Posterior vena cava (tissue), 2 donors: ENCODE results near the gene PVALB. TPM values are rescaled to one million over a fixed set of nuclear protein-coding genes. Genes with fewer than 3 reads are reported as not detected.

Experiments used
- DNase-seq: peaks from one replicate; pipeline ENCODE4 v3.0.0-alpha.2; 2020; ENCODE audit warnings: low spot score
- intact Hi-C, 2 donors: fragments of 100-400 bp; cut with DNase I; formaldehyde crosslinking; loops; one replicate each; pipeline versions ENCODE4 v1.14.1 to v1.14.2; 2022 to 2023
- long read RNA-seq, 2 donors: library from polyadenylated mRNA; unstranded; transcript quantifications; one replicate each; pipeline ENCODE4 v2.0.0, GENCODE V29; 2020 to 2021
- total RNA-seq, 2 donors: library from RNA; stranded (reverse); fragmentation: NEBNext Ultra II Directional; extraction: Animal tissue kit (Norgen Biotek cat#: 25700); gene quantifications; one replicate each; pipeline ENCODE4 v1.2.1, GENCODE V29; 2021
- donor health status: DM: yes; HTN: yes; CAD: no.
- donor health status: DM: yes; HTN: yes; CAD: no.

Gene PVALB, protein sequence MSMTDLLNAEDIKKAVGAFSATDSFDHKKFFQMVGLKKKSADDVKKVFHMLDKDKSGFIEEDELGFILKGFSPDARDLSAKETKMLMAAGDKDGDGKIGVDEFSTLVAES
- total RNA-seq = not detected
- long read RNA-seq, donor 1 = 0 reads
- long read RNA-seq, donor 2 = 0 reads

- intact Hi-C loops = no loop called here
- DNase-seq = no peak
Observed at GRCh38 chr22:36816636-36817524, at the start of gene PVALB. TSS of gene PVALB (minus strand) at chr22:36817035. CDS start at chr22:36817005, 30 bp downstream.

- DNase-seq = no peak
- intact Hi-C loops = no loop called here
Observed at GRCh38 chr22:36865346-36865745, 48.5 kb upstream of the PVALB start.

DNA sequence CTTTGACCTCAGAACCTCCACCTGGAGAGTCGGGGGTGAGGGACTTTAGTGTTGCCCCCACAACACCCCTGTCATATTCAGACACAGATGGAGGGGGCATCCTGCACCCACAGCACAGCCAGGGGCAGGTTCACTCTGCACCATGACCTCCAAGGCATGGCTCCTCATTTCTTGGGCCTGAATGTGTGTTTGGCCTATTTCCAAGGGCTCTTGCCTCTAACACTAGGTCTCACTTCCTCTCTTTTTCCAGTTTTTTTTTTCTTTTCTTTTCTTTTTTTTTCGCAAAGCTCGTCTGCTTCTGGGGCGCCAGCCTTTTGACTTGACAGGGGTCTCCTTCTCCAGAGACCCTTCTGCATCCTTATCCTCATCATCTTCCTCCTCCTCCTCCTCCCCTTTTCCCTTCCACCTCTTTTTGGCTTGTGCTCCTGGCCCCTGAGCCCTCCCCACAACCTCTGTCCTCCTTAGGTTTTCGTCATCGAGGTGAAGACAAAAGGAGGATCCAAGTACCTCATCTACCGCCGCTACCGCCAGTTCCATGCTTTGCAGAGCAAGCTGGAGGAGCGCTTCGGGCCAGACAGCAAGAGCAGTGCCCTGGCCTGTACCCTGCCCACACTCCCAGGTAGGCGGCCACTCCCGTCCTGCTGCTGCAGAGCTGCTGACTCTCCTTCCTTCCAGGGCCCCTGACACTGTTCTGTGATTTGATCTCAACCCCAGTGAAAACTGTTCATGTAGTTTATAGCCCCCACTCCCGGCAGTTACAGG is 47.8 kb upstream of the PVALB start:
- DNase-seq = no peak
- intact Hi-C loops = no loop called here

DNA sequence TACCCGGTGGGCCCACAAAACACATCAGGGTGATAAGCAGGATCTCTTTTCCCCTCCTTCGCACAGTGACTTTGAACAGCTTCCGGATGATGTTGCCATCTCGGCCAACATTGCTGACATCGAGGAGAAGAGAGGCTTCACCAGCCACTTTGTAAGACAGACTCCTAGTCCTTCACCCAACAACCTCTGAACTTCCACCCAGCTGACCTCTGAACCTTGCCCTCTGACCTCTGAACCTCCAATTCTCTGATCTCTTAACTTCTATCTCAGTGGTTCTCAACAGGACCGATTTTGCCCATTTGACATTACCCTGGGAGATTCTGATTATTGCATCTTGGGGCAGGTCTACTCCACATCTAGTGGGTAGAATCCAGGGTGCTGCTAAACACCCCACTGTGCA is 47.1 kb upstream of the PVALB start:
- intact Hi-C loops = no loop called here
- no peak for DNase-seq

GRCh38 chr22:36863281-36863680 is 46.4 kb upstream of the PVALB start:
- no peak for DNase-seq
- intact Hi-C loops = no loop called here

DNA sequence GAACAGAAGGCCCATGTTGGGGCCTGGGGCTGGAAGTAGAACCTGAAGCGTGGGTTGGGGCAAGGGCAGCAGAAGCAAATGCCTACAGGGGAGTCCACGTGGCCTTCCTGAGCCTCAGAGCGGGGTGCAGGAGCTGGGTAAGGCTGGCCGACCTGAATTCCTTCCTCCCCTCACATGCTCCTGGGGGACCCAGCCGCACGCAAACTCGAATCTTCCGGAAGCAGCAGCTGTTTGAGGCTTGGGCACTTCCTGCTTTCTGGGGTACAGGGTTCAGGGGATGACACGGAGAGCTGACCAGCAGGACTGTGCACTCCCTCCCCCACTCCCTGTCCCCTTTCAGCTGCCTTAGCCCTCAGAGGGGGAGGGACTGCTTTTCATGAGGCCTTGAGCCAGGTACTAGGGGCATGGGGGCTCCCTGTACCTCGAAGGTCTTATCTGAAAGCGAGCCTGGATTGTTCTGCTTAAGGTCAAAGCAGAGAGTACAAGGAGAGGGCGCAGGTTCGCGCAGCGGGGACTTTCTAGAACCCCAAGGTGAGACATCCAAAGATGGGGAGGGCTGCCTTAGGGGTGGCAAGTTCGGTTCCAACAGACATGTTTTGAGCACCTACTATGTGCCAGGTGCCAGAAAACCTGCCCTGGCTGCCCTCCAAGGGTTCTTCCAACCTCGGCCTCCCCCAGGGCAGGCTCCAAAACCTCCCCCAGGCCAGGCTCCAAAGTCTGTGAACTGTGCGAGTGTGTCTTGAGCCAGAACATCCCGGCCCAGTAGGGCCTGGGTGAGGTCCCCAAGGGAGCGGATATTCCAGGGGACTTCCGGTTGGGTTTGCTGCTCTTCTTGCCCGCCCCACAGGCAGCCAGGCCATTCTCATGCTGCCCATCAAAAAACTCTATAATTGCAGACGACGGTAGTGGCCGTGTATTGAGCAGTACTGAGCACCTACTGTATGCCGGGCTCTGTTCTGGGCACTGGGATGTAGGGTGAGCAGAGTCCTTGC is 45.7 kb upstream of the PVALB start:
- intact Hi-C loops = no loop called here
- DNase-seq = peak; percentile 86

DNA sequence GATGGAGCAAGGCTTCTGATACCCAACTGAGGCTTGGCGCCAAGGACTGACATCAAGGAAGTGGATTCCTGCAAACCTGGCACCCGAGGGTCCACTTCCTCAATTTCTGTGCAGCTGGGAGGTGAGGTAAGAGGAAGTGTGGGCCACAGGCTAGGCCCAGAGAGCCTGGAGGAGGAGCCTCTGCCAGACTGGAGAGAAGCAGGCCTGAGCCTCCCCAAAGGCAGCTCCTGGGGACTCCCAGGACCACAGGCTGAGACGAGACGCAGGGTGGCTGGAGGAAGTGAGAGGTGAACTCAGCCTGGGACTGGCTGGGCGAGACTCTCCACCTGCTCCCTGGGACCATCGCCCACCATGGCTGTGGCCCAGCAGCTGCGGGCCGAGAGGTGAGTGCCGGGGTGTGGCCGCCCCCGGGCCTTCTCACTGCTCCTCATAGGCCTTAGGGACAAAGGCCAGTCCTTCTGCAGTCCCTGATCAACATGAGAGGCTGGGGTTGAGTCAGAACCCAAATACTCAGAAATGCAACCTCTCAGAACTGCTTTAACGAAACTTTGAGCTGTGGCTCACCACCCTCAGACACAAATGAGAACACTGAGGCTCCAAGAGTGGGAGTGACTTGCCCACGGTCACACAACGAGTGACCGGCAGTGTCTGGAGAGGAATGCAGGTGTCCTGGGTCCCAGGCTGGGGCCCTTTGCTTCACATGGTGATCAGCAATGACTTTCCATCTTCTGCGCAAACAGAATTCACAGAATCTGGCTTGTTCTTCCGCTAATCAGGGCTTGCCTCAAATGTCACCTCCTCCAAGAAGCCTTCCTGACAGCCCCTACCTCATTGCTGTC is 44.2 kb upstream of the PVALB start, which contains the start of gene NCF4:
Gene NCF4, plus strand, starts transcription at position 186 of the 839 bp plus-strand sequence. Its CDS starts 166 bp downstream, at position 352.
- intact Hi-C loops = no loop called here
- peak; percentile 92 for DNase-seq

DNA sequence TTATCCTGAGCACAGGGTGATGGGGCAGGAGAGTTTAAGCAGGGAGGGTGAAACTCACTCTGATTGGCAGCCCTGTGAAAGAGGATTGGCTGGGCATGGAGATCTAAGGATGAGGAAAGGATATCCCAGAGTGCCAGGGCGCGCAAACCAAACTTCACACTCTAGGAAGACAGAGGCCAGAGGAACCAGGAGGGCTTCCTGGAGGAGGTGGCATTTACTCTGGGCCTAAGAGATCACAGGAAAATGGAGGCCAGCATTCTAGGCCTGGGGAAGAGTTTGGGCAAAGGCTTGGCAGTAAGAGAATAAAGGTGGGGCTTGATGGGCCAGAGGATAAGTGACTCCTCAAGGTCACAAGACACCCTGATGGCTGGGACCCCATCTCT is 43.6 kb upstream of the PVALB start:
- intact Hi-C loops = no loop called here
- no peak for DNase-seq

- intact Hi-C loops = no loop called here
- no peak for DNase-seq
Observed at GRCh38 chr22:36860017-36860416, 43.2 kb upstream of the PVALB start.

- DNase-seq = no peak
- intact Hi-C loops = loop anchor here (5.0 kb wide), 1 partner anchor 312 kb away; no protein-coding TSS in a partner anchor
Observed at GRCh38 chr22:36858966-36859365, 42.1 kb upstream of the PVALB start.

DNA sequence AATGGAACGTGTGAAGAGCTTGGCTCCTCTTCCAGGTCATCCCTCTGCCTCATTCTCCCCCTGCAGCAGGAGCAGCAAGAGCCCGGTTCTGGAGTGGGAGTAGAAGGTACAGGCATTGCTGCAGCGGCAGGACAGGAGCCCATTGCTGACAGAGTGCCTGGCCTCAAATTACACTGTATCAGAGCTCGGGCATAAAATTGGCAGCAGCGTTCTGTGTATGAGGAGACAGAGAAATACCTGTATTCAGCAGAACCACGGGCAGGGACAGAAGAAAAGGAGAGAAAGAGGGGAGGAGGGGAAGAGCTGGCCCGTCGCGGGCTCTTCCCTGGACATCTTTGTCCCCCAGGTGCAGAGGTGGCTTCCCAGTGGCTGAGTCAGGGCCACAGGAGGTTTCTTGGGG is 41.3 kb upstream of the PVALB start:
- intact Hi-C loops = loop anchor here (5.0 kb wide), 1 partner anchor 311 kb away; no protein-coding TSS in a partner anchor
- DNase-seq = no peak

DNA sequence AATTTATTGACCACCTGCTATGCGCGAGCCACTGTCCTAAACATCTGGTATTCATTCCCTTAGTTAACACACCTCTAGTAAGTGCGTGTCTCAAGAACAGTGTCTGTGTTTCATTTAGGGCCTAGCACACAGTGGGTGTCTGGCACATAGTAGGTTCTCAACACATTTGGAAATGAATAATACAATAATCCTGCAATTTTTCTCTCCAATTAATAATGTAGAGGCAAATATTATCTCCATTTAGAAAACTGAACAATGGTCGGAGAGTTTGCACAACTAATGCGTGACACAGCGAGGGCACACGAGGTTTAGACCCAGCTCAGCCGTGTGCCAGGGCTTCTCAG is 39.9 kb upstream of the PVALB start:
- DNase-seq = no peak
- intact Hi-C loops = loop anchor here (5.0 kb wide), 1 partner anchor 309 kb away; no protein-coding TSS in a partner anchor

DNA sequence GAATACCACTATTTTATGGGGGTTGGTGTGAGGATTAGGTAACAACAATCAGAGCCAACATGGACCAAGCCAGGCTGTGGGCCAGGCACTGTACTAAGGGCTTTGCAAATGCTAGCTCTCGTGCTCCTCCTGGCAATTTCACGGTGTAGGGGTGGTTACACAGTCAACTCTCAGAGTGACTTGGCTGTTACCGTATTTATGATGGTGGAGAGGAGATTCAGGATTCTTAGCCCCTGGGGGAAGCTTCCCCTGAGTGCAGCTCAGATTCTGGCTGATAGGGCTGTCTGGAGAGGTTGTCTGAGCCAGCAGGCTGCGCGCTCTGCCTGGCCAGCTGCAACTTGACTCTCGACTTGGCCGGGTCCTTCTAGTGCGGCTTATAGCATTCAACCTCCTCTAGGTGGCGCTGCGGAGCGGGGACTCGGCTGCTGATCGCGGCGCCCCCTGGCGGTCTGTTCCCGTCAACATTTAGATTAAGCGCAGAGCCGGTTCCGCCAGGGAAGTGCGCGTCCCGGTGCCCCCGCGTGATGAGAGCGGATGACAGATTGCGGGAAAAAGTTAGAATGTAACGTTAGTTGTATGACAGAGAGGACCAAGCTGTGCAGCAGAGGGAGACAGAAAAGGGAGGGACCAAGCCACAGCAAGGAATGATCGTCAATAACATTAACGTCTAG is 39.4 kb upstream of the PVALB start:
- intact Hi-C loops = loop anchor here (5.0 kb wide), 1 partner anchor 309 kb away; no protein-coding TSS in a partner anchor
- DNase-seq = peak; percentile 98

DNA sequence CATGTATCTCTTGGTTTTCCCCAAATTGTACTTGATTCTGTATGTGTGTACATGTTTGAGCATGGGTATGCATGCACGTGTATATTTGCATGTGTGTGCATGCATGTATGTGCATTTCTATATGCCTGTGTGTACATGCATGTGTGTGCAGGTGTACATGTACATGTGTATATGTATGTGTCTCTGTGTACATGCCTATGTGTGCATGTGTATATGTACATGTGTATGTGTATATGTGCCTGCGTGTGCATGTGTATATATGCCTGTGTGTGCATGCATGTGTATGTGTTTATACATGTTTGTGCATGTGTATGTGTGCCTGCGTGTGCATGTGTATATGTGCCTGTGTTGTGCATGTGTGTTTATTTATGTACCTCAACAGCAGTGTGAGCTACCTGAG is 38.6 kb upstream of the PVALB start:
- DNase-seq = no peak
- intact Hi-C loops = loop anchor here (5.0 kb wide), 1 partner anchor 308 kb away; no protein-coding TSS in a partner anchor

GRCh38 chr22:36853407-36854099 is 36.7 kb upstream of the PVALB start:
- peak; percentile 95 for DNase-seq
- intact Hi-C loops = no loop called here

- intact Hi-C loops = no loop called here
- no peak for DNase-seq
Observed at GRCh38 chr22:36852056-36852973, 35.5 kb upstream of the PVALB start.
